RWPE1 (cell line): Measurements from ENCODE around the gene P2RX5.

ENCODE experiments used
- CTCF ChIA-PET: fragments of 350-600 bp; sonication (Branson Sonifier 250); formaldehyde crosslinking; extraction: SDS; loops from one replicate; lab custom pipeline; 2021; lab: Yijun Ruan, JAX
- POLR2A ChIA-PET: fragments of 400-600 bp; formaldehyde crosslinking; extraction: SDS; loops from one replicate; lab custom pipeline; 2020; ENCODE audit warnings: antibody characterized with exemption; ENCODE audit not compliant: low non-redundant PET; lab: Yijun Ruan, JAX
- DNase-seq: peaks from one replicate; pipeline ENCODE4 v3.0.0; 2012; ENCODE audit warnings: low spot score
- H3K27ac ChIP-seq: fragments of 450-650 bp; 2 replicates; pipeline ENCODE4 v1.5.1; 2017
- TF ChIP-seq, protein P1 (sequence below): fragments of 450-650 bp; conservative IDR thresholded peaks from 2 replicates; pipeline ENCODE4 v1.5.1; 2017; ENCODE audit warnings: low read depth, mild to moderate bottlenecking

The P2RX5 gene

DNA sequence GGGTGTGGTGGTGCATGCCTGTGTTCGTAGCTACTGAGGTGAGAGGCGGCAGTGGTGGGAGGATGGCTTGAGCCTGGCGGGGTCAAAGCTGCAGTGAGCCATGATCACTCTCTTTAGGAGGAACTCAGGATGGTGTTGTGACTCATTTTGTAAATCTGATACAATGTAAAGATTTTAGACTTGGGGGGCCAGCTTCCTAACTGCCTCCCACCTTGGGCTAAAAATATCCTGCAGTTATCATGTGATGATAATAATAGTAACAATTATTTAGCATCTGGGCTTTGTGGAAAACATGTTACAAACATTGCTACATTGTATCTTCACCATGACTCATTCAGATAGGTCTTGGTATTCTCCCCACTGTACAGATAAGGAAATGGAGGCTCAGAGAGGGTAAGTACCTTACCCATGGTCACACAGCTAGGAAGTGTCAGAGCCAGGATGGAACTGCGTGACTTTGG is 52.0 kb downstream of the P2RX5 start:
- DNase-seq = no peak
- H3K27ac ChIP-seq = peak overlapping the region; percentile 9; the same call in 1 of the 2 replicates
- ChIA-PET POLR2A (no interaction called here), CTCF (interaction anchor here (0.6 kb wide), 1 partner anchor 102 kb away, joined by 6 read pairs; no protein-coding TSS in a partner anchor)
- TF ChIP-seq, protein P1, sequence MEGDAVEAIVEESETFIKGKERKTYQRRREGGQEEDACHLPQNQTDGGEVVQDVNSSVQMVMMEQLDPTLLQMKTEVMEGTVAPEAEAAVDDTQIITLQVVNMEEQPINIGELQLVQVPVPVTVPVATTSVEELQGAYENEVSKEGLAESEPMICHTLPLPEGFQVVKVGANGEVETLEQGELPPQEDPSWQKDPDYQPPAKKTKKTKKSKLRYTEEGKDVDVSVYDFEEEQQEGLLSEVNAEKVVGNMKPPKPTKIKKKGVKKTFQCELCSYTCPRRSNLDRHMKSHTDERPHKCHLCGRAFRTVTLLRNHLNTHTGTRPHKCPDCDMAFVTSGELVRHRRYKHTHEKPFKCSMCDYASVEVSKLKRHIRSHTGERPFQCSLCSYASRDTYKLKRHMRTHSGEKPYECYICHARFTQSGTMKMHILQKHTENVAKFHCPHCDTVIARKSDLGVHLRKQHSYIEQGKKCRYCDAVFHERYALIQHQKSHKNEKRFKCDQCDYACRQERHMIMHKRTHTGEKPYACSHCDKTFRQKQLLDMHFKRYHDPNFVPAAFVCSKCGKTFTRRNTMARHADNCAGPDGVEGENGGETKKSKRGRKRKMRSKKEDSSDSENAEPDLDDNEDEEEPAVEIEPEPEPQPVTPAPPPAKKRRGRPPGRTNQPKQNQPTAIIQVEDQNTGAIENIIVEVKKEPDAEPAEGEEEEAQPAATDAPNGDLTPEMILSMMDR = no peak

DNA sequence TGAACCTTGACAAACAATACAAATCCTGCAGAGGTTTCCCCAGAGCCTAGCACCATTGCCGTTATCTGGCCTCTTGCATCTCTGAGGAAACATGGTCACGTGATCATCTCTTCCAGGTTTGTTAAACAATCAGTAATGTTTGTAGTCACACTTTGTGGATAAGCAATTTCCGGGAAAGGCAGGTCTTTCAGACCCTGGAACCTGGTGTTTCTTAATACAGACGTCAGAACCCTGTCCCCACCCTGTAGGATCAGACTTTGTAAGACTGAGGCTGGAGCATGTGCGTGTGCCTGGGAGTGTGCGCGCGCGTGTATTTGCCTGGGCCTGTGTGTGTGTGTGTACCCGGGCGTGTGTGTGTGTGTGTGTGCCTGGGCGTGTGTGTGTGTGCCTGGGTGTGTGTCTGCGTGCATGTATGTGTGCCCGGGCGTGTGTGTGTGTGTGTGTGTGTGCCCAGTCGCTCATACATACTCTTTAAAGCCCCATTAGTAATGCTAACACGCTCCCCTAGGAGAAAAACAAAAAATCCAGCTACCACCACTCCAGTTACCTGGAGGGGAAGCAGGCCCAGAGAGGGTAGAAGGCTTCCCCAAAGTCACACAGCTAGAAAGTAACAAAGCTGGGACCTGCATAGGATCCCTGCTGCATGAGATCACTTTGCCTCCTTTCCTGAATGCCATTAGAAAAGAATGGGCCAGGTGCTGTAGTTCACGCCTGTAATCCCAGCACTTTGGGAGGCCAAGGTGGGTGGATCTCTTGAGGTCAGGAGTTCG is 54.1 kb downstream of the P2RX5 start:
- DNase-seq = no peak
- TF ChIP-seq, protein P1 = no peak
- POLR2A ChIA-PET = no interaction called here
- CTCF ChIA-PET = interaction anchor here (0.5 kb wide), 1 partner anchor 16 kb away, joined by 4 read pairs; no protein-coding TSS in a partner anchor
- no peak overlapping the region for H3K27ac ChIP-seq

DNA sequence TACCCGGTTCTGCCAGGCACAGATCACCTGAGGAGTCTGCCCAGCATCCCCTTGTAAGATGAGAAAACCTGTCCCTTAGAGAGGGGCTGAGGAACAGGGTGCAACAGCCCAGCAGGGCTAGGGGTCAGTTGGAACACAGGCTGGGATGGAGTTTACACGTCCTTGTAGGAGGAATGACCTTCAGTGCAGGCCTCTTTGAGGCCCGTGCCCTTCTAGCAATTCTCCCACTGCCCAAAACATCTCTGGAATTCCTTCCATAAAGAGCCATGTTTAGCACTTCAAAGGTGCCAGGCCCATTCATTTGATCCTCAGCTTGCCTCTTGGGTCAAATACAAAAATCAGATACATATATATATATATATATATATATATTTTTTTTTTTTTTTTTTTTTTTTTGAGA is 54.9 kb downstream of the P2RX5 start:
- TF ChIP-seq, protein P1 = no peak
- ChIA-PET CTCF (interaction anchor here (0.8 kb wide), 1 partner anchor 129 kb away, joined by 3 read pairs; no protein-coding TSS in a partner anchor), POLR2A (no interaction called here)
- no peak for DNase-seq
- H3K27ac ChIP-seq = no peak overlapping the region

DNA sequence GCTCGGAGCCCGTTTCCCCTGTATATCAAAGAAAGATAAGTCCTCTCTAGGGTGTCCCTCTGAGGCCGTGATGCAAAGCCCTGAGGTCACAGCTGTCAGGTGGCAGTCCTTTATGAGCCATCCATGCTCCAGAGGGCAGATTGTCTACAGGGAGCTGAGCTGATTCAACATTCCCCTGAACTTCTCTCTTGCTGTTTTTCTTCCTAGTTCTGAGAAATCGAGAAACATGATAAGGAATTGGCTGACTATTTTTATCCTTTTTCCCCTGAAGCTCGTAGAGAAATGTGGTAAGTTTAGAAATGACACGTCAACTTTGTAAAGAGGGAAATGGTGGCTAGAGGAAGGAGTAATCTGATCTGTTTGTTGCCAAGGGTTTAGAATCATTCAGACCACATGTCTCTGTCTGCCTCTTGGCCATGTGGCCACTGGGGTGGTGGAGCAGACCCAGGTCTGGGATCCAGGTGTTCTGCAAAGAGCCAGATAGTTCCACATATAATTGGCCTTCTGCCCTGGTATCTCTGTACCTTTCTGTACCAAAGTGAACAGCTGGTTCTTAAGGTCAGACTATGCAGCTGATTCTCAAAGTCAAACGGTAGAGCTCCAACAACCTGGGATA is 55.9 kb downstream of the P2RX5 start:
- POLR2A ChIA-PET = no interaction called here
- CTCF ChIA-PET = interaction anchor here (0.8 kb wide), 1 partner anchor 128 kb away, joined by 3 read pairs; no protein-coding TSS in a partner anchor
- no peak overlapping the region for H3K27ac ChIP-seq
- DNase-seq = no peak
- TF ChIP-seq, protein P1 = no peak

DNA sequence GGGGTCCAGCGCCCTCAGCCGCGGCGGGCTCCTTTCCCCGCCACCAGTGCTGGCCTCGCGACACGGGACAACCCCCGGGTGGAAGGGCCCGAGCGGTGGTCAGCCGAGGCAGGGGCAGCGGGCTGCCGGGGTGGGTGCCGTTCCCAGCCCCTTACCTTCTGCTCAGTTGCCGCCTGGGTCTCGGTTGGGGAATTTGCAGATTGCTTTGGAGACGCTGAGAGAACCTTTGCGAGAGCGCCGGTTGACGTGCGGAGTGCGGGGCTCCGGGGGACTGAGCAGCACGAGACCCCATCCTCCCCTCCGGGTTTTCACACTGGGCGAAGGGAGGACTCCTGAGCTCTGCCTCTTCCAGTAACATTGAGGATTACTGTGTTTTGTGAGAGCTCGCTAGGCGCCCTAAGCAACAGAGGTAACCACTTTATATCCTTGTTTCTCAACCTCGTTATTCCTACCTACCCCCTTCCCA is 59.0 kb downstream of the P2RX5 start:
- peak overlapping the region; percentile 97 for H3K27ac ChIP-seq
- CTCF ChIA-PET = interaction anchor here (0.6 to 2.1 kb wide), 2 partner anchors 11 to 78 kb away, joined by 3 to 12 read pairs; no protein-coding TSS in a partner anchor
- TF ChIP-seq, protein P1 = no peak
- POLR2A ChIA-PET = interaction anchor here (1.3 to 1.9 kb wide), 2 partner anchors 23 to 31 kb away, joined by 5 to 8 read pairs; partner anchors contain the start of gene TAX1BP3
- DNase-seq = no peak
